HepG2 (cell line): ENCODE measurements around the gene TPI1. TPM values are rescaled to one million over a fixed set of nuclear protein-coding genes. Genes with fewer than 3 reads are reported as not detected.
A peak's percentile ranks its signal among the peaks of the same experiment; 100 is the strongest.

ENCODE experiments used
- CCDC6 ChIP-seq: sonication (generic); formaldehyde crosslinking; IDR thresholded peaks from 2 replicates; pipeline ENCODE4 v1.8.1; 2022; ENCODE audit warnings: mild to moderate bottlenecking, missing genetic modification reagents, moderate library complexity
- RFX5 ChIP-seq: IDR thresholded peaks from 2 replicates; pipeline ENCODE4 v1.6.1; 2011; ENCODE audit warnings: low read depth, low read length, improper control_type of control experiment
- ZNF317 ChIP-seq: sonication (generic); formaldehyde crosslinking; IDR thresholded peaks from 2 replicates; pipeline ENCODE4 v1.5.0; 2020; ENCODE audit warnings: mild to moderate bottlenecking, missing genetic modification reagents
- ZNF7 ChIP-seq: IDR thresholded peaks from 2 replicates; pipeline ENCODE4 v1.6.1; 2016; ENCODE audit warnings: missing biosample characterization, missing genetic modification reagents
- ZNF720 ChIP-seq: sonication (generic); formaldehyde crosslinking; IDR thresholded peaks from 2 replicates; pipeline ENCODE4 v1.4.0; 2020; ENCODE audit warnings: missing genetic modification reagents
- ZNF737 ChIP-seq: sonication (generic); formaldehyde crosslinking; IDR thresholded peaks from 2 replicates; pipeline ENCODE4 v1.5.0; 2020; ENCODE audit warnings: missing genetic modification reagents, mild to moderate bottlenecking, borderline replicate concordance
- polyA plus RNA-seq, 8 experiments: library from polyadenylated mRNA; depleted of rRNA in 3 of 8; stranded (reverse) in 7 of 8; unstranded in 1 of 8; fragments of >200 nt; fragmentation: Illumina TruSeq in 4 of 8; extraction: Trizol in 4 of 8; gene quantifications; 2 replicates each; pipeline versions ENCODE4 v1.2.1 to v1.2.3, GENCODE V29; 2011 to 2016; ENCODE audit warnings: low read depth in 4 of 8, missing spikeins in 1 of 8, mixed read lengths in 1 of 8; ENCODE audit not compliant: insufficient read depth in 1 of 8
- total RNA-seq, 5 experiments: library from RNA; depleted of rRNA; stranded (reverse); fragments of >200 nt; fragmentation: Illumina TruSeq; extraction: Trizol; gene quantifications; 2 replicates each; pipeline ENCODE4 v1.2.3, GENCODE V29; 2016; ENCODE audit warnings: low read depth in 1 of 5
- TF ChIP-seq, protein P1 (sequence below): sonication (generic); formaldehyde crosslinking; conservative IDR thresholded peaks from 2 replicates; pipeline ENCODE4 v1.8.0; 2022; ENCODE audit warnings: low read depth, missing genetic modification reagents
- TF ChIP-seq, protein P2 (sequence below): sonication (generic); formaldehyde crosslinking; IDR thresholded peaks from 2 replicates; pipeline ENCODE4 v1.4.0; 2020; ENCODE audit warnings: missing genetic modification reagents, borderline replicate concordance
- TF ChIP-seq, protein P3 (sequence below), 2 experiments: IDR thresholded peaks; 2 replicates each; pipeline ENCODE4 v1.6.1; 2011 to 2012; ENCODE audit warnings: low read length in 2 of 2, borderline replicate concordance in 1 of 2, low read depth in 1 of 2, mild to moderate bottlenecking in 1 of 2, moderate library complexity in 1 of 2
- TF ChIP-seq, protein P4 (sequence below): sonication (generic); formaldehyde crosslinking; IDR thresholded peaks from 2 replicates; pipeline ENCODE4 v1.8.1; 2022; ENCODE audit warnings: low read depth, mild to moderate bottlenecking, missing genetic modification reagents
- TF ChIP-seq, protein P5 (sequence below): sonication (generic); formaldehyde crosslinking; IDR thresholded peaks from 2 replicates; pipeline ENCODE4 v1.4.0; 2020; ENCODE audit warnings: missing genetic modification reagents, borderline replicate concordance

Gene TPI1
- total and polyA plus RNA-seq, 2 of the 13 experiments (the other 11 are each of a cell fraction or from before 2014, with no cell fraction given), result 945 to 2,535 TPM

DNA sequence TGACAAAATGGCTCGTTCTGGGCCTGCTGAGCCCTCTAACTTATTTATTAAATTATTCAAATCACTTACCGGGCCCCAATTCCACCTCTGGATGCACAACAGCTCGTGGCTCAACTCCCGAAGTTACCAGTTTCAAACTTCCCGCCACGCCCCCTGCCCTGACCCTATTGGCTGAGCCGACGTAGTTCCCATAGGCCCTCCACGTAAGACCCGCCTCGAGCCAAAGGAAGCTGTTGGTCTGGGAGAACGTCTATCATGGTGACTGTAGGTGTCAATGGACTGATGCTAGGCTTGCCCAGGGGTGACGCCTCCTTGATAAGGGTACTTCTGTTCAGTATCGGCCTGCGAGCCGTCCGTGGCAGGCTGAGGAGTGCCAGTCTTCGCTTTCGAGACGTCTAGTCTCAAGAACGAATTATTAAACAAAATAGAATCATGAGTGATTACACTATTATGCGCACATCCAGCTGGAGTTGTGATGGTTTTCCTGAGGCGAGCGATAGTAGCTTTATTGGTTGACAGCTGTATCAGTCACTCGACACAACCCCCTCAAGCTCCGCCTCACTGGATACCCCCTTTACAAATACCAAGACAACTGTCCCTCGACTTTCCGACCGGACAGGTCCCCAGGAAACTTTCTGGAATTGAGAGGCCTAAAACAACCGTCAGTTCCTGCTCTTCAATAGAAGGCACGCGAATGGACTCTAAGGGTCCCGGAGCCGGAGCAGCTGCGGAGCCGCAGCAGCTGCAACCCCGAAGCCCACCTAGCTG lies 16.0 kb upstream of the TPI1 start, which contains the start of gene CDCA3 (continued):
- TF ChIP-seq ZNF7 (CRISPR knock-in tag), result no peak
- TF ChIP-seq, protein P1, sequence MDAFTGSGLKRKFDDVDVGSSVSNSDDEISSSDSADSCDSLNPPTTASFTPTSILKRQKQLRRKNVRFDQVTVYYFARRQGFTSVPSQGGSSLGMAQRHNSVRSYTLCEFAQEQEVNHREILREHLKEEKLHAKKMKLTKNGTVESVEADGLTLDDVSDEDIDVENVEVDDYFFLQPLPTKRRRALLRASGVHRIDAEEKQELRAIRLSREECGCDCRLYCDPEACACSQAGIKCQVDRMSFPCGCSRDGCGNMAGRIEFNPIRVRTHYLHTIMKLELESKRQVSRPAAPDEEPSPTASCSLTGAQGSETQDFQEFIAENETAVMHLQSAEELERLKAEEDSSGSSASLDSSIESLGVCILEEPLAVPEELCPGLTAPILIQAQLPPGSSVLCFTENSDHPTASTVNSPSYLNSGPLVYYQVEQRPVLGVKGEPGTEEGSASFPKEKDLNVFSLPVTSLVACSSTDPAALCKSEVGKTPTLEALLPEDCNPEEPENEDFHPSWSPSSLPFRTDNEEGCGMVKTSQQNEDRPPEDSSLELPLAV (CRISPR knock-in tag), result no peak
- TF ChIP-seq RFX5, result no peak
- TF ChIP-seq, protein P2, sequence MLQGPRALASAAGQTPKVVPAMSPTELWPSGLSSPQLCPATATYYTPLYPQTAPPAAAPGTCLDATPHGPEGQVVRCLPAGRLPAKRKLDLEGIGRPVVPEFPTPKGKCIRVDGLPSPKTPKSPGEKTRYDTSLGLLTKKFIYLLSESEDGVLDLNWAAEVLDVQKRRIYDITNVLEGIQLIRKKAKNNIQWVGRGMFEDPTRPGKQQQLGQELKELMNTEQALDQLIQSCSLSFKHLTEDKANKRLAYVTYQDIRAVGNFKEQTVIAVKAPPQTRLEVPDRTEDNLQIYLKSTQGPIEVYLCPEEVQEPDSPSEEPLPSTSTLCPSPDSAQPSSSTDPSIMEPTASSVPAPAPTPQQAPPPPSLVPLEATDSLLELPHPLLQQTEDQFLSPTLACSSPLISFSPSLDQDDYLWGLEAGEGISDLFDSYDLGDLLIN (CRISPR knock-in tag), result no peak
- no peak for TF ChIP-seq ZNF720 (CRISPR knock-in tag)
- TF ChIP-seq CCDC6, result peak; percentile 77; the same call in 1 of the 2 replicates
- TF ChIP-seq, protein P3, sequence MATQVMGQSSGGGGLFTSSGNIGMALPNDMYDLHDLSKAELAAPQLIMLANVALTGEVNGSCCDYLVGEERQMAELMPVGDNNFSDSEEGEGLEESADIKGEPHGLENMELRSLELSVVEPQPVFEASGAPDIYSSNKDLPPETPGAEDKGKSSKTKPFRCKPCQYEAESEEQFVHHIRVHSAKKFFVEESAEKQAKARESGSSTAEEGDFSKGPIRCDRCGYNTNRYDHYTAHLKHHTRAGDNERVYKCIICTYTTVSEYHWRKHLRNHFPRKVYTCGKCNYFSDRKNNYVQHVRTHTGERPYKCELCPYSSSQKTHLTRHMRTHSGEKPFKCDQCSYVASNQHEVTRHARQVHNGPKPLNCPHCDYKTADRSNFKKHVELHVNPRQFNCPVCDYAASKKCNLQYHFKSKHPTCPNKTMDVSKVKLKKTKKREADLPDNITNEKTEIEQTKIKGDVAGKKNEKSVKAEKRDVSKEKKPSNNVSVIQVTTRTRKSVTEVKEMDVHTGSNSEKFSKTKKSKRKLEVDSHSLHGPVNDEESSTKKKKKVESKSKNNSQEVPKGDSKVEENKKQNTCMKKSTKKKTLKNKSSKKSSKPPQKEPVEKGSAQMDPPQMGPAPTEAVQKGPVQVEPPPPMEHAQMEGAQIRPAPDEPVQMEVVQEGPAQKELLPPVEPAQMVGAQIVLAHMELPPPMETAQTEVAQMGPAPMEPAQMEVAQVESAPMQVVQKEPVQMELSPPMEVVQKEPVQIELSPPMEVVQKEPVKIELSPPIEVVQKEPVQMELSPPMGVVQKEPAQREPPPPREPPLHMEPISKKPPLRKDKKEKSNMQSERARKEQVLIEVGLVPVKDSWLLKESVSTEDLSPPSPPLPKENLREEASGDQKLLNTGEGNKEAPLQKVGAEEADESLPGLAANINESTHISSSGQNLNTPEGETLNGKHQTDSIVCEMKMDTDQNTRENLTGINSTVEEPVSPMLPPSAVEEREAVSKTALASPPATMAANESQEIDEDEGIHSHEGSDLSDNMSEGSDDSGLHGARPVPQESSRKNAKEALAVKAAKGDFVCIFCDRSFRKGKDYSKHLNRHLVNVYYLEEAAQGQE (IDR thresholded peaks at IDR 0.05; ENCODE audit: borderline replicate concordance in 1 of 2, low read depth in 1 of 2, low read length in 2 of 2), result no peak
- TF ChIP-seq, protein P4, sequence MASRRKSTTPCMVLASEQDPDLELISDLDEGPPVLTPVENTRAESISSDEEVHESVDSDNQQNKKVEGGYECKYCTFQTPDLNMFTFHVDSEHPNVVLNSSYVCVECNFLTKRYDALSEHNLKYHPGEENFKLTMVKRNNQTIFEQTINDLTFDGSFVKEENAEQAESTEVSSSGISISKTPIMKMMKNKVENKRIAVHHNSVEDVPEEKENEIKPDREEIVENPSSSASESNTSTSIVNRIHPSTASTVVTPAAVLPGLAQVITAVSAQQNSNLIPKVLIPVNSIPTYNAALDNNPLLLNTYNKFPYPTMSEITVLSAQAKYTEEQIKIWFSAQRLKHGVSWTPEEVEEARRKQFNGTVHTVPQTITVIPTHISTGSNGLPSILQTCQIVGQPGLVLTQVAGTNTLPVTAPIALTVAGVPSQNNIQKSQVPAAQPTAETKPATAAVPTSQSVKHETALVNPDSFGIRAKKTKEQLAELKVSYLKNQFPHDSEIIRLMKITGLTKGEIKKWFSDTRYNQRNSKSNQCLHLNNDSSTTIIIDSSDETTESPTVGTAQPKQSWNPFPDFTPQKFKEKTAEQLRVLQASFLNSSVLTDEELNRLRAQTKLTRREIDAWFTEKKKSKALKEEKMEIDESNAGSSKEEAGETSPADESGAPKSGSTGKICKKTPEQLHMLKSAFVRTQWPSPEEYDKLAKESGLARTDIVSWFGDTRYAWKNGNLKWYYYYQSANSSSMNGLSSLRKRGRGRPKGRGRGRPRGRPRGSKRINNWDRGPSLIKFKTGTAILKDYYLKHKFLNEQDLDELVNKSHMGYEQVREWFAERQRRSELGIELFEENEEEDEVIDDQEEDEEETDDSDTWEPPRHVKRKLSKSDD (CRISPR knock-in tag), result 0 out of 2 replicates have a peak, but pooled peaks have one; percentile 45
- TF ChIP-seq ZNF737, result no peak
- TF ChIP-seq ZNF317 (CRISPR knock-in tag), result no peak
- TF ChIP-seq, protein P5, sequence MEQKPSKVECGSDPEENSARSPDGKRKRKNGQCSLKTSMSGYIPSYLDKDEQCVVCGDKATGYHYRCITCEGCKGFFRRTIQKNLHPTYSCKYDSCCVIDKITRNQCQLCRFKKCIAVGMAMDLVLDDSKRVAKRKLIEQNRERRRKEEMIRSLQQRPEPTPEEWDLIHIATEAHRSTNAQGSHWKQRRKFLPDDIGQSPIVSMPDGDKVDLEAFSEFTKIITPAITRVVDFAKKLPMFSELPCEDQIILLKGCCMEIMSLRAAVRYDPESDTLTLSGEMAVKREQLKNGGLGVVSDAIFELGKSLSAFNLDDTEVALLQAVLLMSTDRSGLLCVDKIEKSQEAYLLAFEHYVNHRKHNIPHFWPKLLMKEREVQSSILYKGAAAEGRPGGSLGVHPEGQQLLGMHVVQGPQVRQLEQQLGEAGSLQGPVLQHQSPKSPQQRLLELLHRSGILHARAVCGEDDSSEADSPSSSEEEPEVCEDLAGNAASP (CRISPR knock-in tag), result no peak
